ENCODE data around the gene DDX54.

GRCh38 chr12:113228394-113229028 is 43.2 kb upstream of the DDX54 start:
- no peak for TF ChIP-seq POLR2A (IDR thresholded peaks at IDR 0.05)
- no peak for TF ChIP-seq CTCF (IDR thresholded peaks at IDR 0.05)
